Measurements from ENCODE around the gene RER1.

The RER1 gene

GRCh38 chr1:2354511-2355372 lies 36.9 kb upstream of the RER1 start:
- DNase-seq = no peak

- no peak for DNase-seq
Measured at GRCh38 chr1:2355373-2356261, 36.0 kb upstream of the RER1 start.

GRCh38 chr1:2356401-2356800 lies 35.2 kb upstream of the RER1 start:
- no peak for DNase-seq

- no peak for DNase-seq
Measured at GRCh38 chr1:2356911-2357845, 34.5 kb upstream of the RER1 start.

- DNase-seq = no peak
Measured at GRCh38 chr1:2358072-2358471, 33.6 kb upstream of the RER1 start.

- DNase-seq = no peak
Measured at GRCh38 chr1:2358651-2359640, 32.7 kb upstream of the RER1 start.

GRCh38 chr1:2360588-2361364 lies 30.9 kb upstream of the RER1 start:
- no peak for DNase-seq

- DNase-seq = no peak
Measured at GRCh38 chr1:2363847-2364513, 27.7 kb upstream of the RER1 start.

- no peak for DNase-seq
Measured at GRCh38 chr1:2368053-2368744, 23.4 kb upstream of the RER1 start.

GRCh38 chr1:2372551-2373490 lies 18.8 kb upstream of the RER1 start:
- no peak for DNase-seq

- no peak for DNase-seq
Measured at GRCh38 chr1:2373551-2374251, 17.9 kb upstream of the RER1 start.

GRCh38 chr1:2374252-2375155 lies 17.1 kb upstream of the RER1 start:
- no peak for DNase-seq

- no peak for DNase-seq
Measured at GRCh38 chr1:2375246-2375922, 16.3 kb upstream of the RER1 start.

GRCh38 chr1:2375923-2376260 lies 15.7 kb upstream of the RER1 start:
- DNase-seq = no peak

- DNase-seq = no peak
Measured at GRCh38 chr1:2376261-2376741, 15.3 kb upstream of the RER1 start.

Measured in activated CD4-positive, alpha-beta T cell treated with anti-CD3 and anti-CD28 coated beads for 1 hour (primary cell).